Measurements from ENCODE around the gene PAX4. TPM values are rescaled to one million over a fixed set of nuclear protein-coding genes. Genes with fewer than 3 reads are reported as not detected.

Gene PAX4
- total RNA-seq, 1 donor from 2014 or later, result not detected

- FAIRE-seq, result no peak
- H3K4me3 ChIP-seq (ENCODE audit: insufficient read depth, low read depth, low read length), result peak within 1 kb of the TSS; percentile 97
- peak within 1 kb of the TSS; percentile 87 for H2AFZ ChIP-seq (ENCODE audit: low read depth, low read length)
- peak within 1 kb of the TSS; percentile 96 for H3K9ac ChIP-seq (ENCODE audit: low read length)
- peaks cover 48% of the 10 kb centered on the region for H3K79me2 ChIP-seq (ENCODE audit: insufficient read depth, low read length)
- no peak for TF ChIP-seq EZH2 (IDR thresholded peaks at IDR 0.05; ENCODE audit: insufficient read depth, low read length)
- TF ChIP-seq CTCF (IDR thresholded peaks at IDR 0.05; ENCODE audit: insufficient read depth, low read depth, low read length), result no peak
- Mint-ChIP-seq H3K4me1 (ENCODE audit: low read depth, unreplicated experiment) (peaks cover 17% of the 10 kb centered on the region), H3K9me3 (ENCODE audit: unreplicated experiment) (no peaks in the 10 kb centered on the region), H3K27ac (ENCODE audit: unreplicated experiment) (peak within 1 kb of the TSS; percentile 100), H3K27me3 (ENCODE audit: low read depth, unreplicated experiment) (no peaks in the 10 kb centered on the region), H3K36me3 (ENCODE audit: low read depth, unreplicated experiment) (no peaks in the 10 kb centered on the region), H3K4me3 (ENCODE audit: unreplicated experiment) (no peak within 1 kb of the TSS)
- no peaks in the 10 kb centered on the region for H3K9me3 ChIP-seq (ENCODE audit: insufficient read depth, low read depth, low read length)
- no peaks in the 10 kb centered on the region for H3K27me3 ChIP-seq (ENCODE audit: insufficient read depth, low read length)
- peak; percentile 98 for DNase-seq (ENCODE audit: low read depth)
- H3K27ac ChIP-seq (ENCODE audit: low read depth, low read length), result peak within 1 kb of the TSS; percentile 97
- H3K4me2 ChIP-seq (ENCODE audit: low read length), result peak within 1 kb of the TSS; percentile 95
- no peaks in the 10 kb centered on the region for H3K36me3 ChIP-seq (ENCODE audit: insufficient read depth, low read length)
- H4K20me1 ChIP-seq (ENCODE audit: insufficient read depth, low read length), result peaks cover 44% of the 10 kb centered on the region
- H3K4me1 ChIP-seq (ENCODE audit: insufficient read depth, low read length), result peaks cover 25% of the 10 kb centered on the region
Observed at GRCh38 chr7:127651556-127652332, 33.8 kb upstream of the PAX4 start, which contains the start of gene SND1. Gene SND1, plus strand, starts transcription at chr7:127652194. Its CDS starts 180 bp downstream, at chr7:127652374.

- H3K36me3 Mint-ChIP-seq (ENCODE audit: low read depth, unreplicated experiment), result no peaks in the 10 kb centered on the region
- H3K27me3 Mint-ChIP-seq (ENCODE audit: low read depth, unreplicated experiment), result no peaks in the 10 kb centered on the region
- H3K9me3 Mint-ChIP-seq (ENCODE audit: unreplicated experiment), result no peaks in the 10 kb centered on the region
- Histone ChIP-seq H3K4me2 (ENCODE audit: low read length) (peak overlapping the region; percentile 95), H3K4me3 (ENCODE audit: insufficient read depth, low read depth, low read length) (peak overlapping the region; percentile 62), H3K4me1 (ENCODE audit: insufficient read depth, low read length) (peaks cover 25% of the 10 kb centered on the region), H3K79me2 (ENCODE audit: insufficient read depth, low read length) (peaks cover 41% of the 10 kb centered on the region), H3K27ac (ENCODE audit: low read depth, low read length) (peak overlapping the region; percentile 97), H2AFZ (ENCODE audit: low read depth, low read length) (peak overlapping the region; percentile 87), H3K27me3 (ENCODE audit: insufficient read depth, low read length) (no peaks in the 10 kb centered on the region), H3K9ac (ENCODE audit: low read length) (peak overlapping the region; percentile 96), H4K20me1 (ENCODE audit: insufficient read depth, low read length) (peaks cover 37% of the 10 kb centered on the region), H3K9me3 (ENCODE audit: insufficient read depth, low read depth, low read length) (no peaks in the 10 kb centered on the region), H3K36me3 (ENCODE audit: insufficient read depth, low read length) (no peaks in the 10 kb centered on the region)
- no peak overlapping the region for H3K4me3 Mint-ChIP-seq (ENCODE audit: unreplicated experiment)
- FAIRE-seq, result no peak
- TF ChIP-seq EZH2 (IDR thresholded peaks at IDR 0.05; ENCODE audit: insufficient read depth, low read length) (no peak), CTCF (IDR thresholded peaks at IDR 0.05; ENCODE audit: insufficient read depth, low read depth, low read length) (no peak)
- H3K27ac Mint-ChIP-seq (ENCODE audit: unreplicated experiment), result peak overlapping the region; percentile 100
- peaks cover 17% of the 10 kb centered on the region for H3K4me1 Mint-ChIP-seq (ENCODE audit: low read depth, unreplicated experiment)
- DNase-seq (ENCODE audit: low read depth), result peak; percentile 52
Observed at GRCh38 chr7:127650847-127651555, 33.1 kb upstream of the PAX4 start.
